Heart left ventricle (tissue), 13 donors: ENCODE measurements around the gene CDC27.
"Not testable (repeated sequence)": the region's sequence is repeated elsewhere in the genome, so short reads cannot be mapped to it uniquely, and the experiment has no call there.

Source experiments
- CTCF ChIP-seq, 12 donors: fragments of 200-600 bp; sonication (generic) in 4 of 12; IDR thresholded peaks; one replicate each; pipeline versions ENCODE4 v1.5.0 to v1.8.0; 2018 to 2022; ENCODE audit warnings: antibody characterized with exemption in 12 of 12, mild to moderate bottlenecking in 5 of 12
- POLR2A ChIP-seq, 2 donors: fragments of 450-650 bp; IDR thresholded peaks; one replicate each; pipeline ENCODE4 v1.6.1; 2017; ENCODE audit warnings: antibody characterized with exemption in 2 of 2, mild to moderate bottlenecking in 2 of 2, moderate library complexity in 2 of 2
- donor health status: ischemic (EF 13 %, LVEDD 7.1; RV severe dilation, severe dysfunction).
- donor health status: DM: no; HTN: yes; CAD: no.
- donor health status: DM: no; HTN: no; CAD: no.
- donor health status: ischemic (EF 25% LVEDD 6.9; RV normal size, moderate dysfunction).
- donor health status: ischemic (EF 25% LVEDD 5.7; RV mildly dilated, moderate dysfunction).
- donor health status: ischemic (EF 35%, LVEDD 5.7; RV mildly dilated, moderate dysfunction).
- donor health status: nonischemic (EF 11% LVEDD 7.7; RV severe dilation, severe dysfunction).
- donor health status: DM: yes; HTN: yes; CAD: no.
- donor health status: PGD.
- donor health status: ischemic (EF 29% LVEDD 5.4; RV normal size, mild dysfunction).
- donor health status: nonischemic (EF 23%, LVEDD 6.1; RV moderate dilation, normal function).

GRCh38 chr17:47217279-47217678 lies 28.2 kb upstream of the CDC27 start:
- TF ChIP-seq CTCF, POLR2A (IDR thresholded peaks at IDR 0.05): not testable (repeated sequence)
